ENCODE data around the gene SCFD2. TPM values are rescaled to one million over a fixed set of nuclear protein-coding genes. Genes with fewer than 3 reads are reported as not detected.

SCFD2 gene
- total and polyA plus RNA-seq, 2 of the 8 experiments (the other 6 are each of a cell fraction or from before 2014, with no cell fraction given), result 6.2 to 10.2 TPM

DNA sequence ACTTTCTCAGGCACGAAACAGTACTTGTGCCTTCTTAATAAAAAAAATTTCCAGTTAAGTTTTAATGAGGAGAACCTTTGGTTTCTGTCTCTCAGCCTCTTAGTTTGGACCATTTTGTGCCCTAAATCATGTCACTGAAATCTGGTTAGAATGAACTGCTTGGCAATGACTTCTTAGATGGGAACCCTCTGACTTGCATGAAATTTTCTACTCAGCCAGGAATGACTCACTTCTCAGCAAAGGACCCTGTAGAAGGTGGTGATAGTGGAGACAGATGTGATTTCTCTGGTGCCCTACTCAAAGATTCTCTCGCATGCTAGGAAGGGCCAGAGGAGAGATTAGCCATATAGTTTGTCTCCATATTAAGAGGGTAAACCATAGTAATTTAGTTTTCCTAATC is 453.3 kb downstream of the SCFD2 start:
- Histone ChIP-seq H3K14ac (ENCODE audit: insufficient read length) (no peak overlapping the region), H3K23me2 (ENCODE audit: low read depth, low read length) (no peaks in the 10 kb centered on the region), H3K36me3 (ENCODE audit: control insufficient read depth in 2 of 4, insufficient read depth in 4 of 4, low read length in 3 of 4) (no peaks in the 10 kb centered on the region), H3K56ac (replicated peaks; ENCODE audit: insufficient read length, low read depth, low read length) (no peak overlapping the region), H3K9me3 (ENCODE audit: insufficient read depth in 2 of 2, low read depth in 1 of 2, low read length in 1 of 2) (no peaks in the 10 kb centered on the region), H4K20me1 (replicated peaks in 1 of 2; ENCODE audit: control insufficient read depth in 1 of 2, insufficient read depth in 2 of 2, low read length in 2 of 2) (no peaks in the 10 kb centered on the region), H2AFZ (ENCODE audit: low read length) (no peak overlapping the region), H3K18ac (ENCODE audit: extremely low read depth, low read length) (no peak overlapping the region), H4K91ac (replicated peaks; ENCODE audit: insufficient read length, low read length) (no peak overlapping the region), H3K79me2 (ENCODE audit: control insufficient read depth in 1 of 2, insufficient read depth in 2 of 2, low read length in 2 of 2) (no peaks in the 10 kb centered on the region), H2BK12ac (ENCODE audit: low read depth, low read length) (0 out of 2 replicates have a peak overlapping the region, but pooled peaks have one; percentile 29), H4K5ac (ENCODE audit: insufficient read length, low read depth, low read length) (no peak overlapping the region), H3K27me3 (replicated peaks in 1 of 4; ENCODE audit: control insufficient read depth in 3 of 4, extremely low read depth in 1 of 4, insufficient read depth in 3 of 4, low read length in 3 of 4) (no peaks in the 10 kb centered on the region), H2BK120ac (replicated peaks; ENCODE audit: low read depth, low read length) (no peak overlapping the region), H2BK5ac (ENCODE audit: low read depth, low read length) (no peak overlapping the region), H3K9ac (replicated peaks in 1 of 4; ENCODE audit: extremely low read depth in 1 of 4, low read depth in 3 of 4, low read length in 3 of 4) (no peak overlapping the region), H3K27ac (ENCODE audit: low read depth, low read length) (no peak overlapping the region), H3K4me2 (ENCODE audit: insufficient read depth in 1 of 2, low read depth in 2 of 2, low read length in 2 of 2) (no peak overlapping the region), H2BK20ac (ENCODE audit: low read length) (no peak overlapping the region), H2BK15ac (ENCODE audit: low read length) (no peak overlapping the region), H3K4ac (replicated peaks; ENCODE audit: insufficient read length, low read depth, low read length) (no peak overlapping the region), H4K8ac (ENCODE audit: extremely low read depth, insufficient read depth, low read length) (no peak overlapping the region), H2AK5ac (ENCODE audit: low read depth, low read length) (no peak overlapping the region), H3K4me1 (replicated peaks in 1 of 4; ENCODE audit: control insufficient read depth in 3 of 4, insufficient read depth in 4 of 4, low read length in 3 of 4) (peaks cover 0 to 3% (median 1%) of the 10 kb centered on the region in 4 experiments; a peak in 3 of 7 replicates), H3K79me1 (ENCODE audit: low read depth, low read length) (no peaks in the 10 kb centered on the region), H3K4me3 (ENCODE audit: extremely low read depth in 1 of 4, insufficient read depth in 2 of 4, low read depth in 3 of 4, low read length in 4 of 4) (no peak overlapping the region), H3K23ac (ENCODE audit: insufficient read length) (no peak overlapping the region)
- CTCF ChIA-PET (ENCODE audit: partially characterized antibody), result interaction anchor here (0.9 to 2.4 kb wide), 8 partner anchors 10 to 301 kb away, joined by 3 to 10 read pairs (median 4); no protein-coding TSS in a partner anchor
- DNase-seq (ENCODE audit: low read depth in 1 of 2, low spot score in 2 of 2), result no peak
- WGBS, 2 experiments (ENCODE audit: extremely low coverage in 1 of 2, insufficient coverage in 1 of 2, insufficient read length in 1 of 2, insufficient replicate concordance in 2 of 2, low coverage in 1 of 2, low lambda C conversion rate in 2 of 2, missing lambda C conversion rate in 1 of 2), result 93% methylated on average over 2 of the region's 2 CpGs; no CpG with 5 or more reads in 1 of the 2 experiments
- no peak for FAIRE-seq
- POLR2A ChIA-PET (ENCODE audit: partially characterized antibody), result no interaction called here
- TF ChIP-seq HDAC2 (IDR thresholded peaks at IDR 0.05; ENCODE audit: borderline replicate concordance in 1 of 2, low read depth in 2 of 2, low read length in 2 of 2) (no peak), CBX8 (IDR thresholded peaks at IDR 0.05; ENCODE audit: borderline replicate concordance, low read depth, low read length) (no peak), CTBP2 (IDR thresholded peaks at IDR 0.05; ENCODE audit: borderline replicate concordance, insufficient read depth, insufficient read length, low read length) (no peak), POU5F1 (IDR thresholded peaks at IDR 0.05; ENCODE audit: low read depth, low read length) (no peak), MAFK (IDR thresholded peaks at IDR 0.05; ENCODE audit: low read depth, low read length) (no peak), BCL11A (IDR thresholded peaks at IDR 0.05; ENCODE audit: low read depth in 2 of 2, low read length in 2 of 2) (no peak), ASH2L (IDR thresholded peaks at IDR 0.05; ENCODE audit: low read length) (no peak), CEBPB (IDR thresholded peaks at IDR 0.05; ENCODE audit: low read depth, low read length) (no peak), SIN3A (conservative IDR thresholded peaks at IDR 0.05 in 1 of 2, IDR thresholded peaks at IDR 0.05 in 1 of 2; ENCODE audit: low read depth in 1 of 2, low read length in 2 of 2) (no peak), EZH2 (IDR thresholded peaks at IDR 0.05; ENCODE audit: low read depth, low read length, severe bottlenecking) (no peak), BACH1 (IDR thresholded peaks at IDR 0.05; ENCODE audit: low read length) (no peak), POLR2AphosphoS5 (IDR thresholded peaks at IDR 0.05; ENCODE audit: low read depth, low read length) (no peak)
- TF ChIP-seq, protein P1, sequence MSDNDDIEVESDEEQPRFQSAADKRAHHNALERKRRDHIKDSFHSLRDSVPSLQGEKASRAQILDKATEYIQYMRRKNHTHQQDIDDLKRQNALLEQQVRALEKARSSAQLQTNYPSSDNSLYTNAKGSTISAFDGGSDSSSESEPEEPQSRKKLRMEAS (IDR thresholded peaks at IDR 0.05), result no peak

Measured in H1 (cell line).